GM21447 (cell line): ENCODE results near the gene TENM3.

ENCODE experiments used
- ATAC-seq: cut with Tn5 transposase; IDR thresholded peaks from one replicate; pipeline ENCODE4 v1.9.1; 2021; ENCODE audit not compliant: unreplicated experiment

TENM3 gene

DNA sequence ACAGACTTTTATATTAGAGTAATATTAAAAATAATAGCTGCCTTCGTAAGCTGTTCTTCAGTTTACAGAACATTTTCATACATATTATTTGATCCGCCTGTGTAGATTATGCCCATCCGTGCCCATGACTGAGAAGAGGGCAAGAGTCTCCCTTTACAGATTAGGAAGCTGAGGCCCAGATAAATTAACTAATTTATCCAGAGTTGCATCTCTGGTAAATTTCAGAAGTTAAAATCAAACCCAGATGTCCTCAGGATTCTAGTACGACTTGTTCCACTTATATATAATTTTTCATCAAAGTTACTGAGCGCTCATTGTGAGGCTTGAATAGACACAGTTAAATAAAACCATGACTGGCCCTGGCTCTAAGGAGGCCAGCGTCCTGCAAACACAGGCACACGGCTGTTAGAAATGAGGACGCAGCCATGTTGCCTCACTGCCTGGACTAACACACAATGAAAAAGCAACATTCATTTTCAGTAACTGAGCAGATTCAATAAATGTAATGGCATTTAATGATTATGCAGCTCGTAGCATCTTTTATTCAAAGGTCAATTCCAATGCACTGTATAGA lies 148.0 kb downstream of the TENM3 start:
- ATAC-seq: no peak

DNA sequence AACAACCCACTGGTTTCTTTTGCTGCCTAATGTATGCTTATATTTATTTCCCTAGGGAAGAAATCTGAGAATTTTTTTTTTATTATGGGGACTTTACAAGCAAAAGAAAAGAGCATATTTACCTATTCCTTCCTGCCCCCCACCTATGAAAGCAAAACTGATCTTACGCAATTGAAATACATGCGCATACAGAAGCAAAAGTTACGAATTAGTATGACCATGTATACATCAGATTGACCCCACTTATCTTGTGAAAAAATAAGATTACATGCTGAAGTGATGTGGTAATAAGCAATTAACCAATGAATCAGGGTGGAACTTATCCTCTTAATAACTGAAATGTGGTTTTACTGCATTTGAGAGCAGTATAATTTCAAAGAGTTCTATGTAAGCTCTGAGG lies 151.0 kb downstream of the TENM3 start:
- no peak for ATAC-seq

DNA sequence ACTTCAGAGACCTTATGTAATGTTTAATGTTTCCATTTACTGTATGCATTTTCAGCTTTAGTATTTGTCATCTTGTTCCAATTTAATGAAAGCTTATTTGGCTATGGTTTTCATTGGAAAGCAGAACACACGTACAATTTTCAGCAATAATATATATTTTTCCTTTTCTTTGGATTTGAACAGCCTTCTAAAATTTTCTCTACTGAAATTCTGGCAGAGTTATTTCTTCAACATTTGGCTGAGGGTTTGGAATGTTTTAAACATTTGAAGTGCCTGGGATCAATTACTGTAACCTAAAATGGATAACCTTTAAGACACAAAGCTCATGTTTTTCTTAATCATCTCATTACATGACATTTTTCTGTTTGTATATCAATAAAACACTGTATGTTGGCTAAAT lies 156.9 kb downstream of the TENM3 start:
- ATAC-seq: no peak

DNA sequence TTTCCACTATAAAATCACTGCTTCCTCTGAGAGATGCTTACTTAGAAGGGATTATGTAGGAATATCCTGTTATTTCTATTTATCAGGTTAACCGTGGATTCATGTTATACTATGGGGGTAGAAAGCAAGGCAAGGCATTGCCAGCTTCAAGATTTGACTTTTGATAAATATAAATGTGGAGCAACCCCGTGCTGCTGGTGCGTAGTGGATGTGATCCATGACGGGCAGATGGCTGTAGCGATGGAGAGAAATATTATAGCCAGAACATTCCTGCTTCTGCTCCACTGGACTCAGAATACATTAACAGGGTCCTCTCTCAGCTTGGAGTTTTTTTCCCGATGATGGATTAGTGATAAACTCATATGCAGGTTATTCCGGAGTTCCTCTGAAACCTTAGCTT lies 157.6 kb downstream of the TENM3 start:
- no peak for ATAC-seq

DNA sequence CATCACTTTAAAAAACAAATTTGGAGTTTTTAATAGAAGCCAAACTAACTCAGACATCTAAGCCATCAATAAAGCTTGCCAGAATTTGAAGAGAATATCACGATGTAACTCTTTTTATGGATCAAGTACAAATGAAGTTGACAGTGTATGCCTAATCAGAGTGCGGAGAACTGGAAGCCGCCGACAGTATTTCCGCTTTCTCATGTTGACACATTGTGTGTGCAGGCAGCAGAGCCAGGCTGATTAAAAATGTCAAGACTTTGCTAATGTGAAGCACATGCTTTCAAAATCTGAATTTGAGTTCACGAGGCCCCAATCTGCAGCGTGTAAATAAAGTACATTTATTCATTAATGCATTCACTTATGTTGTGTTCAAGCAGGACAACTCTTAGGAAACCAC lies 161.2 kb downstream of the TENM3 start:
- no peak for ATAC-seq

DNA sequence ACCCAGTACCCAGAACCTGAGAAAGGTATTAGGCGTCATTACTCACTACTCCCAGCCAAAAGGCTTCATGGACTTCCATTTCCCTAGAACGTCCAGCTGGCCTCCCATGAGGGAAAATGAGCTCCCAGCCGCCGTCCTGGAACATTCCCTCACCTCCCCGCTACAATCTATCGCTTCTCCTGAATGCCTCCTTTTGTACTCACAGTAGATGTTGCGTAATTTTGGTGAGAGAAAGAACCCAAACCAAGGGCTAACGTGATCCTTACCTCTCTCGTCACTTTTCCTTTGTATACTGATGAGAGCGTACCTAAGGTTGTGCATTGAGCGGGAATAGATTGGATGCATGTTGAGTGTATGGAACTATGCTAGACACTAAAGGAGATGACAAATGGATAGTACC lies 161.9 kb downstream of the TENM3 start:
- ATAC-seq: no peak

DNA sequence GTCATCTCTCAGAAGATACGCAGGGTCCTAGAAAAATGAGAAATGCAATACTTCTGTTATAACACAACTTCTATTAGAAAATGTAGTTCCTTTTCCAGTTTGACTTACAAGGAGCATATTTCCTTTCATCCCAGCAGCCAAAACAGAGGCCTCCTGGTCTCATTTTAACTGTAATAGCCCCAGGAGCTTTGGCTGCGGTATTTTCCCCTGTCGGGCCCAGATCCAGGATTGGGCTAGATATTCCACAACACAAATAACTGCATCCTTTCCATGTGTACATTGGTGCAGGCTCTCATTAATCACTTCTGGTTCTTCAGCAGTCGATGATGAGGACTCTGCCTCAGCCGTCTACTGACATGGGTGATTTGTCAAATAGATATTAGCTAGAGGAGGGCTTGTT lies 166.1 kb downstream of the TENM3 start:
- ATAC-seq: no peak

DNA sequence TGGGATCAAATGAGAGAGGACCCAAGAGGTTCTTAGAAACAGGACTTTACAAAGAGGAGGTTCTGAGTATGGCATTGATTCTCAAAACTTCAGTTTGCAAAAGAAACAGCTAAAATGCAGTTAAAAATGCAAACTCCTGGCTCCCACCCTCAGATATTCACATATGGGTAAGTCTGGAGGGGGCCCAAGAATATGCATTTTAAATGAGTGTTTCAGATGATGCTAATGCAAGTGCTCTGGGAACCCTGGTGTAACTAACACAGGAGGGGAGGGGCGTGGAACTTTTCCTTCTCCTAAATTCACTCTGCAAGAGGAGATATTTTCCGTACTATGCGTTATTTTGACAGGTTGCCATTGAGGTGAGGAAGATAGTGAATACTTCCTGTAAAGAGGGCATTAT lies 168.2 kb downstream of the TENM3 start:
- no peak for ATAC-seq

DNA sequence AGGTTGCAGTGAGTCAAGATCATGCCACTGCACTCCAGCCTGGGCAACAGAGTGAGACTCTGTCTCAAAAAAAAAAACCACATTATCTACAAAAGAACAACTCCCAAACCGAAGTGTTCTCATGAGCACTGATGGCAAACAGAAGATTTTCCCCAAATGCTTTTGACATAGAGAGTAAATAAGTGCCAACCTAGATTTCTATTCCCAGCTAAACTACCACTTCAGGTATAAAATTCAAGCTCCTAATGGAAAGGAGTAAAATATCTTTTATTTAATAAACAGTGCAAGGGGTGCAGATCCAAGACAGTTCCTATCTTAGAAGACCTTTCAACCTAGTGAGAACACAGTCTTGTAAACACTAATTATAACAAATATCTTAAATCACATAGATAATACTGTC lies 170.3 kb downstream of the TENM3 start:
- ATAC-seq: no peak

DNA sequence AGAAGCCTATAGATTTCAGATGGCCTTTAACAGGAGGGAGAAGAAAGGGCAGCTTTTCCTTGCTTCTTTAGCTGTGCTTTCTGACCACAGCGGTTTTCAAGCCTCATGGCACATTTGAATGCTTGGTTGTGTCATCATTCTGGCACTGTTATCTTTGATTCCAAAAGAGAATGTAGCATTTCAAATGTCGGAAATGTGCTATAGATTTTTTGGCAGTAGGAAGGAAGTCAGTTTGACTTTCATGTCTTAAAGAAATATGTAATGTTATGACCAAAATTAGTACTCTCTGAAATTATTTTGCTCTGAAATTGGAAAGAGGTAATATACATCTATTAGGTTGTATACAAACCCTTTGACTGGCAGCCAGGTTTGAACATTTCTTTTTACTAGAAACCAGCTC lies 171.9 kb downstream of the TENM3 start:
- no peak for ATAC-seq

DNA sequence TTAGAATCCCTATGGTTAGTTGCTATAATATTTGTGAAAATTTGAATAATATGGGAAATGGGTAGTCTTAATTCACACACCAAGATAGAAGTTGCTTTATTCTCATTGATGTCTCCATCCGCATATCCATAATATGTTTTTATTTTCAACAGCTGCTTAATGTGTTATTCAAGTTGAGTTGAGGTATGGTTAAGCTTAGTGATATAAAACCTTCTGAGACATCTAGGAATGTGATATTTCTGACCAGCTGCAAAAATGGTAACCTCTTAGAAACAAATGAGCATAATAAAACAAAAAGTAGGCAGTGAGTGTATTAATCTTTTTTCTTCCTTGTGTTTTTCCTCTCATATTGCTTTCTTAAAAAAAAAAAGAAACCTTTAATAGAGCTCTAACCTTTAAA lies 172.9 kb downstream of the TENM3 start:
- ATAC-seq: no peak

DNA sequence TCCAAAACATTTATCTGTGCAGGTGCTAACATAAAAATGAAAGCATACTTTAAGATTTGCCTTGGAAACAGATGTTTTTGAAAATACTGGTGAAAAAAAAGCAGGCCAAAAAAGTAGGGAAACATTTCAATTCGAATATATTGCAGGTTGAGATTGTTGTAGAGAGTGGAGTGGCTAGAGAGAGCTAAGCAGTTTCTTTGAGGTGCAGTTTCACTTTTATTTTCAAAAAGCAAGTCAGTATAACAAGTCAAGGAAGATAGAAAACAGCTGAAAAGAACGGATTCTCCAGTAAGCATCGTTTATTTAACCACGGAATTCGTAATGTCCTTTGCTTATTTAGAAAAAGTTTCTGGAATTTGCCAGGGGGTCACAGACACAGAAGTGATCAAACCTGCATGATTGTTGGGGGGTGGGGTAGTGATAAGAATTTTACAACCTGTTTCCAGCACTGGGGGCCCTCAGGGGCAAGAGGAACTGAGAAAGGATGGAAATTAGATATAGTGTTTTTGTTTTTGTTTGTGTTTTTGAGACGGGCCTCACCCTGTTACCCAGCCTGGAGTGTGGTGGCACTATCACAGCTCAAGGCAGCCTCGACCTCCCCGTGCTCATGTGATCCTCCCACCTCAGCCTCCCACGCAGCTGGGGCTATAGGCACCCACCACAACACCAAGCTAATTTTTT lies 175.0 kb downstream of the TENM3 start:
- ATAC-seq: no peak

DNA sequence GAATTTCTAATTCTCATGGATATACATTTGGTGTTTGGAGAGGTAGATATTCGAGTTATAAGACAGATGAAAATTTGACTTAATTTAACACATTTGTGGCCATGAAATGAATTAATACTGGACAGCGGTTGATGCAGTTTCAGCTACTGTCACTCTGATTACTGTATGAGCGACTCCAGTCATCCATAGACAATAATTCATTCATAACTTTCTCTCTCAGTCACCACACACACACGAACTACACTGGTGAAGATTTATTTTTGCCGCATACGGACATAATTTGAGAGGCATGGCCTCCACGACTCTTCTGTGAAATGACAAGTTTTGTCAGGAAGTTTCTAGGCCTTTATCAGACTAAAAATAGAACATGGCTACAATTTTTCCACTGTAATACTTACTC lies 177.0 kb downstream of the TENM3 start:
- no peak for ATAC-seq

DNA sequence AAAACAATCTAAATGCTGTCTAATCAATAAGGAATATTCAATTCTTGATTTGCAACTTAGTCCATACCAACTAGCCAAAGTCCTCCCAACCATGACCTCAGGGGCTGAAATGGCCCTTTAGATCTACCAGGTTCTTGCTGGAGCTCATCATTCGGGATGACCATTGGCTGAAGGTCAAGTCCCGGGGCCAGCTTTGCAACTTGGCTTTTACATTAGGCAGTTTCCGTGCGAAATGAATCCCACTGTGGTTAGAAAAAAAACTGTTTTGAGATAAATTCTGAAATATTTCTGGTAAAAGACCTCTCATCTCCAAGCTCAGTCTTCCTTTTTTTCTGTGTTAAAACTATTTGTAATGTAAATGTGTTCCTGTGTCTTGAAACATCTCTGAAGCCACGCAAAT lies 178.6 kb downstream of the TENM3 start:
- ATAC-seq: no peak

DNA sequence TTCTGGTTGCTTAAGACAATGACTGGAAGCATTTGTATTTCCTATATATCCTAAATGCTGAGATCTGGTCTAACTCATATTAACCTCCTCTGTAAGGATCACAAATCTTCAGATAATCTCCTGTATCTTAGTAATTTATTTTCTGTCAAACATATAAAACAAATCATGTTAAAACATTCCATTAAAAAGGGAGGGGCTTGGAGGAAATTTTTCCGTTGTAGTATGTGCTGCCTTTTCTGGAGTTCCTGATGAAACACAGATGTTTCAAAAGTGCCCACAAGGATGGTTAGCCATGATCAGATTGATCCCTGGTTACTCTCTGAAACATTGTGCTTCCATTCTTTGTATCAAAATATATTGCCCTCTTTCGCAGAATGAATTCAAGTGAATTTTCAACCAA lies 182.1 kb downstream of the TENM3 start:
- no peak for ATAC-seq

DNA sequence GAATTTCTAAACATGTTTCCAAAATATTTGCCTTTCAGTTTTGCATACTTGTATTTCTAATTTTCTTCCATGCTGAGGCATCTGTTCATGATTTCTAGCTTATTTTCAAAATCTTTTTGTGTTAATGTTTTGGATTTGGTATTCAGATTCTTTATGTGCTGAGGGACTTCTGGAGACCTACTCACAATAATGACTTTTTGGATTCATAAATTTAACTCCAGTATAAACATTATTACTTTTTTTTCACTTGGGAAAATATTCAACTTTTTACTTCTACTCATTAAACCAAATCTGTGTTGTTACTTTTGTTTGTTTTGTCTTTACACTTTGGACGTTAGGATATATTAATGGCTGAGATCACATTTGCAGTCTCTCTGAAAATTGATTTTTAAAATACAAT lies 183.7 kb downstream of the TENM3 start:
- no peak for ATAC-seq

DNA sequence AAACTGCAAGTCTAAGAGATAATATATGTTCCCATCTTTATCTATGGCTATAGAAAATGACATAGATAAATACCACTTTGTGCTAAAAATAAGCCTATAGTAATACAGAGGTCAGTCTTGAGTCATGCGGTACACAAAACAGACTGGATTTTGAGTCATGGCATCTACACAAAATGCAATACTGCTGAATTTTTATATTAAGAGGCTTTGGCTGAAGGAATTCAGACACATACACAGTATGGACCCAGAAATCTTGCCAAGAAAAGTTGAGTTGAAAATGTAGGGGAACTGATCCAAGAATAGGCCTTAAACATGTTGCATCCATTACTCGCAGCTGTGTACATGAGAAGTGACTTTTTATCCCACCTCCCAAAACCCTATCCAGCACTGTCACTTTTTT lies 184.4 kb downstream of the TENM3 start:
- ATAC-seq: no peak

DNA sequence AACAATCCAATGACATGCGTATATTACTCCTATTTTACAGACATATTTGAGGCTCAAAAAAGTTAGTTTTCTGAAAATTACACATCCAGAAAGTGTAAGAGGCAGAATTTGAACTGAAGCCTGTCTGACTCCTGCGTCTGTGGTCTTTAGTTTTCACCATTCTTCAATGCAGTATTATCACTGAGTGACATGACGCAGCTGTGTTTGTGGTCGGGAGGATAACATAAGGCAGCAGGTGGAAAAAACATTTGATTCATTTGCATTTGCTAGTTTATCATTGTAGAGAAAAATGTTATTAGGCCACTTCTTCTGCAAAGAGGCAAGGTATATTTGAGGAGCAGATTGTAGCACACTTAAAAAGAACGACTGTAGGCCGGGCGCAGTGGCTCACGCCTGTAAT lies 186.7 kb downstream of the TENM3 start:
- no peak for ATAC-seq

DNA sequence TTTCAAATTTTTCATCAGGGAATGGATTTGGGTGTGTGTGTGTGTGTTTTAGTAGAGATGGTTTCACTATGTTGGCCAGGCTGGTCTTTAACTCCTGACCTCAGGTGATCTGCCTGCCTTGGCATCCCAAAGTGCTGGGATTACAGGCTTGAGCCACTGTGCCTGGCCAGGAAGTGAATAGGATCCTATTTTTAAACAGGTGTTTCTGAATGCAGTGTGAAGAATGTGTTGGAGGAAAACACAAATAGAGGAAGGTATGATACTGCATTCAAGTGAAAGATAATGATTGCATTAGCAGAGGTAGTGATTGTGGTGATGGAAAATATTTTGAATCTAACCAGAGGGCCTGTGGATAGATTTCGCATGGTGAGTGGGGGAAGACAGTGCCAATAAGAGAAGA lies 189.6 kb downstream of the TENM3 start:
- ATAC-seq: no peak

DNA sequence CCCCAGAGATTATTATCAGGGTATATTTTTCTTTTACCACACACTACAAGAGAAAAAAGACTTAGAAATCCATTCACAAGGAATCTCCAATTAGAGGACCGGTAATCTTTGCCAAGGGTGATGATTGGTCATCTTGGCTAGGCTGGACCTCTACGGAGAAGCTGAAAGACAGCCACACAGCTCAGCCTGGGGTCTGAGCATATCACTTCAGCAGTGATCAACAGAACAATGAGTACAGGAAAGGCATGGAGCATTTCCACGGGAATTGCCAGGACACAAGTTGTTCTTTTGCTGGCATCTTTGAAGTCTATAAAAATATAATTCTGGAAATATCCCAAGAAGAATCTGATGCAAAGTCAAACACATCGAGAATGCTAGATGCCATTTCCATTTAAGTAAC lies 191.5 kb downstream of the TENM3 start:
- no peak for ATAC-seq

DNA sequence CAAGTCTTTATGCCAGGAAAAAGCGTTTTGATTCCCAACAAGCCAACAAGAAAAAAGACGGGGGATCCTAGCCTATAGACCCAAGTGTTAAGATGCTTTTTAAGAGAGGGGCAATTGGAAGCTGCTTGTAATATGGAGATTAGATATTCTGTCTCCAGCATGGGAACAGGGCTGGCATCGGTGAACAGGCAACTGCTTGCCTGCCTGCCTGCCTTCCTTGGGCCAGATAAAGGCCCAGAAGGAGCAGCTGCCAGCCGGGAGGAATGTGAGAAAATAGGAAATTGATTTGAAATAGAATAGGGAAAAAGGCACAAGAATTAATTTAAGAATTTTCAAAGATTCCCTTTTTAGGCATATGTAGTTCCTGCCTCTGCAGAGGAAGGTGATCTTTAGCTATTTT lies 192.2 kb downstream of the TENM3 start:
- ATAC-seq: no peak

DNA sequence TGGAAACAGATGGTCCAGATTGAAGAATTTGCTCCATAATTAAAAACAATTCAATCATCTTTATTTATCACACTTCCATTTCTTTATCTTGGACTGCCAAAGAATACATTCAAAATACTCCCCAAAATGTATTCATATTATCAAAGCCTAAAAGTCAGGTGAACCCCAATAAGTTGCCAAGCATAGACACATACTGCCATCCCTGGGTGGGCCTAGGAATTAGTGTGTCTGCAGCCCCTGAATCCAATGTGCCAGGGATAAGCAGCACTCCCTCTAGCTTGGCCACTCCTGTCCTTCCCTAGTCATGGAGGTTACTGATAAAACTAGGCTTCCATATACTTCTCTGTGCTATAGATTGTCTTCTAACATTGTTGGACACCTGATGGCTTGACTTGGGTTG lies 199.9 kb downstream of the TENM3 start:
- no peak for ATAC-seq

DNA sequence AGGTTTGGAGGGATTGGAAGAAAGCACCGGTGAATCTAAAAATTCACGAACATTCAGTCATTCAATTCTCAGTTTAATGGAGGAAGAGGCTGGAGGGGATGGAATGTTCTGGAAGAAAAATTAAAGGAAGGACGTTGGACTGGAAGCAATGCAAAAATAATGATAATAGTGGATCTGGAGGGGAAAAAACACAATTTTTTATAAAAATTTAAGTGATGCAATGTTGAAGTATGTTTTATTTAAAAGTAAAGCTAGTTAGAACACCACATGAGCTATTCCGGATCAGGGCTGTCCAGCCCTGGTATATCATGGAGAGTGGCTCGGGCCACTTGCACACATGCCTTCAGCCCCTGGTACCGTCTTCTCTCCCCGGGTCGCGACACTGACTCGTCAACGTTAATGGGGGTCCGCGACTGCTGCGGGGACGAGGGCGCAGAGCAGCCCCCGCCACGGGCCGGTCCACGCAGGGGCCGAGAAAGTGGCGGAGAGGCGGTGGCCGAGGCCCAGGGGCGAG lies 204.6 kb downstream of the TENM3 start:
- no peak for ATAC-seq
